Stomach (tissue), 9 donors: ENCODE results near the gene LAMB3. TPM values are rescaled to one million over a fixed set of nuclear protein-coding genes. Genes with fewer than 3 reads are reported as not detected.

ENCODE experiments used
- DNase-seq, 2 donors: peaks; one replicate each; pipeline versions ENCODE4 v3.0.0 to v3.0.0-alpha.2; 2013 to 2019
- H3K27ac ChIP-seq, 5 donors: fragments of 200-600 bp in 4 of 5; sonication (generic) in 4 of 5; one replicate each; pipeline ENCODE4 v1.5.1; 2013 to 2019; ENCODE audit warnings: mild to moderate bottlenecking in 1 of 5, moderate library complexity in 1 of 5
- H3K27me3 ChIP-seq, 3 donors: fragments of 200-600 bp; sonication (generic); one replicate each; pipeline ENCODE4 v1.5.1; 2017 to 2019; ENCODE audit warnings: mixed run types in 1 of 3
- H3K36me3 ChIP-seq, 4 donors: fragments of 200-600 bp; sonication (generic); 1 replicate in 3 of 4; 2 replicates in 1 of 4; pipeline ENCODE4 v1.5.1; 2016 to 2019
- H3K4me1 ChIP-seq, 4 donors: fragments of 200-600 bp; sonication (generic); one replicate each; pipeline ENCODE4 v1.5.1; 2016 to 2019
- H3K4me3 ChIP-seq, 4 donors: fragments of 200-600 bp; sonication (generic) in 3 of 4; one replicate each; pipeline ENCODE4 v1.5.1; 2016 to 2019; ENCODE audit warnings: mild to moderate bottlenecking in 1 of 4
- H3K9me3 ChIP-seq, 4 donors: fragments of 200-600 bp; sonication (generic); one replicate each; pipeline ENCODE4 v1.5.1; 2016 to 2019
- CTCF ChIP-seq, 7 experiments: fragments of 450-650 bp in 4 of 7; fragments of 200-600 bp in 3 of 7; sonication (generic) in 3 of 7; IDR thresholded peaks; one replicate each; pipeline ENCODE4 v1.5.1; 2016 to 2019; ENCODE audit warnings: antibody characterized with exemption in 7 of 7, control low read depth in 2 of 7, mild to moderate bottlenecking in 1 of 7
- EP300 ChIP-seq: sonication (generic); formaldehyde crosslinking; IDR thresholded peaks from one replicate; pipeline ENCODE4 v1.6.1; 2017; ENCODE audit warnings: antibody characterized with exemption
- POLR2A ChIP-seq, 4 donors: fragments of 450-650 bp; IDR thresholded peaks; one replicate each; pipeline ENCODE4 v1.6.1; 2016; ENCODE audit warnings: antibody characterized with exemption in 4 of 4, control low read depth in 2 of 4, mild to moderate bottlenecking in 1 of 4, moderate library complexity in 1 of 4
- POLR2AphosphoS5 ChIP-seq, 3 donors: sonication (generic); formaldehyde crosslinking; IDR thresholded peaks; one replicate each; pipeline ENCODE4 v1.6.1; 2016; ENCODE audit warnings: antibody characterized with exemption in 3 of 3
- WGBS, 5 donors: extraction: QIAGEN DNeasy Blood & Tissue Kit in 3 of 5; methylation state at CpG; one replicate each; pipeline versions ENCODE4 v1.1.5 to v1.1.7; 2013 to 2018; 5-methylcytosine and 5-hydroxymethylcytosine counted together
- intact Hi-C: fragments of 100-400 bp; cut with DNase I; formaldehyde crosslinking; loops from one replicate; pipeline ENCODE4 v1.15.1; 2023; ENCODE audit warnings: low total_unique reads
- polyA plus RNA-seq, 3 donors: library from polyadenylated mRNA; stranded (reverse); fragments of 200-250 nt; gene quantifications; one replicate each; pipeline ENCODE4 v1.2.3, GENCODE V29; 2013
- total RNA-seq, 5 donors: library from RNA; depleted of rRNA; stranded (reverse); fragments of >200 nt; gene quantifications; one replicate each; pipeline versions ENCODE4 v1.1.0 to v1.2.3, GENCODE V29; 2014 to 2016
- donor health status: healthy with polysubstance abuse.
- donor health status: Bipolar disorder and iron deficiency.
- donor health status: healthy.

LAMB3 gene
- total and polyA plus RNA-seq, 8 donors: 12.8 to 105 (median 49.8) TPM

GRCh38 chr1:209613400-209614150 is 38.6 kb downstream of the LAMB3 start:
- 61 to 72% (median 67%) methylated on average over 4 of the region's 4 CpGs for WGBS, 5 donors
- peaks cover 4 to 51% (median 27%) of the 10 kb centered on the region in 4 donors for H3K36me3 ChIP-seq
- no peak overlapping the region for H3K27ac ChIP-seq
- intact Hi-C loops: no loop called here
- TF ChIP-seq POLR2A (IDR thresholded peaks at IDR 0.05) (no peak), POLR2AphosphoS5 (IDR thresholded peaks at IDR 0.05) (no peak), CTCF (IDR thresholded peaks at IDR 0.05) (no peak), EP300 (no peak)
- H3K9me3 ChIP-seq: no peaks in the 10 kb centered on the region
- no peak for DNase-seq
- H3K4me1 ChIP-seq: peaks cover 0 to 4% (median 0%) of the 10 kb centered on the region in 4 donors
- no peak overlapping the region for H3K4me3 ChIP-seq
- H3K27me3 ChIP-seq: no peaks in the 10 kb centered on the region

- TF ChIP-seq EP300 (no peak), CTCF (IDR thresholded peaks at IDR 0.05) (no peak), POLR2A (IDR thresholded peaks at IDR 0.05) (no peak), POLR2AphosphoS5 (IDR thresholded peaks at IDR 0.05) (no peak)
- no peak overlapping the region for H3K27ac ChIP-seq
- 80 to 89% (median 83%) methylated on average over 8 to 12 of the region's 12 CpGs for WGBS, 5 donors
- no peak overlapping the region for H3K4me3 ChIP-seq
- H3K36me3 ChIP-seq: peaks cover 4 to 44% (median 23%) of the 10 kb centered on the region in 4 donors
- intact Hi-C loops: no loop called here
- no peaks in the 10 kb centered on the region for H3K9me3 ChIP-seq
- no peaks in the 10 kb centered on the region for H3K27me3 ChIP-seq
- DNase-seq: no peak
- no peaks in the 10 kb centered on the region for H3K4me1 ChIP-seq
These were observed 39.4 kb downstream of the LAMB3 start for GRCh38 chr1:209612646-209613399.

- Histone ChIP-seq H3K36me3 (peaks cover 4 to 35% (median 16%) of the 10 kb centered on the region in 4 donors), H3K4me1 (peaks cover 0 to 5% (median 0%) of the 10 kb centered on the region in 4 donors), H3K27me3 (no peaks in the 10 kb centered on the region), H3K4me3 (no peak overlapping the region), H3K27ac (no peak overlapping the region), H3K9me3 (no peaks in the 10 kb centered on the region)
- DNase-seq: no peak
- WGBS, 5 donors: 76 to 97% (median 92%) methylated on average over 7 to 13 of the region's 13 CpGs
- intact Hi-C loops: no loop called here
- TF ChIP-seq EP300 (no peak), POLR2A (IDR thresholded peaks at IDR 0.05) (no peak), CTCF (IDR thresholded peaks at IDR 0.05) (no peak)
These were observed 40.3 kb downstream of the LAMB3 start for GRCh38 chr1:209611771-209612570.

- WGBS, 5 donors: 84 to 94% (median 87%) methylated on average over 3 of the region's 3 CpGs
- DNase-seq: no peak
- Histone ChIP-seq H3K9me3 (no peaks in the 10 kb centered on the region), H3K27ac (no peak overlapping the region), H3K36me3 (peaks cover 0 to 21% (median 7%) of the 10 kb centered on the region in 4 donors), H3K4me3 (no peak overlapping the region), H3K4me1 (peaks cover 0 to 5% (median 0%) of the 10 kb centered on the region in 4 donors), H3K27me3 (no peaks in the 10 kb centered on the region)
- intact Hi-C loops: no loop called here
- no peak for TF ChIP-seq EP300
- no peak for TF ChIP-seq POLR2A (IDR thresholded peaks at IDR 0.05)
- no peak for TF ChIP-seq CTCF (IDR thresholded peaks at IDR 0.05)
- TF ChIP-seq POLR2AphosphoS5 (IDR thresholded peaks at IDR 0.05): no peak
These were observed 41.7 kb downstream of the LAMB3 start for GRCh38 chr1:209610631-209610905.
